Neuron (in vitro differentiated cells): ENCODE results near the gene SP6.
A peak's percentile ranks its signal among the peaks of the same experiment; 100 is the strongest.

ENCODE experiments used
- H2AFZ ChIP-seq: one replicate; pipeline ENCODE4 v1.6.1; 2013; ENCODE audit warnings: low read depth, mild to moderate bottlenecking, inconsistent platforms, low read length, moderate library complexity
- H3K27me3 ChIP-seq: one replicate; pipeline ENCODE4 v1.6.1; 2013; ENCODE audit warnings: low read length; ENCODE audit not compliant: insufficient read depth
- H3K36me3 ChIP-seq: one replicate; pipeline ENCODE4 v1.6.1; 2013; ENCODE audit warnings: low read length; ENCODE audit not compliant: insufficient read depth
- H3K4me1 ChIP-seq: one replicate; pipeline ENCODE4 v1.6.1; 2013; ENCODE audit warnings: low read length; ENCODE audit not compliant: insufficient read depth
- H3K4me3 ChIP-seq: 2 replicates; pipeline ENCODE4 v1.5.1; 2013; ENCODE audit warnings: mild to moderate bottlenecking, low read length, moderate library complexity
- H3K9me3 ChIP-seq: one replicate; pipeline ENCODE4 v1.6.1; 2013; ENCODE audit warnings: low read length

The SP6 gene

DNA sequence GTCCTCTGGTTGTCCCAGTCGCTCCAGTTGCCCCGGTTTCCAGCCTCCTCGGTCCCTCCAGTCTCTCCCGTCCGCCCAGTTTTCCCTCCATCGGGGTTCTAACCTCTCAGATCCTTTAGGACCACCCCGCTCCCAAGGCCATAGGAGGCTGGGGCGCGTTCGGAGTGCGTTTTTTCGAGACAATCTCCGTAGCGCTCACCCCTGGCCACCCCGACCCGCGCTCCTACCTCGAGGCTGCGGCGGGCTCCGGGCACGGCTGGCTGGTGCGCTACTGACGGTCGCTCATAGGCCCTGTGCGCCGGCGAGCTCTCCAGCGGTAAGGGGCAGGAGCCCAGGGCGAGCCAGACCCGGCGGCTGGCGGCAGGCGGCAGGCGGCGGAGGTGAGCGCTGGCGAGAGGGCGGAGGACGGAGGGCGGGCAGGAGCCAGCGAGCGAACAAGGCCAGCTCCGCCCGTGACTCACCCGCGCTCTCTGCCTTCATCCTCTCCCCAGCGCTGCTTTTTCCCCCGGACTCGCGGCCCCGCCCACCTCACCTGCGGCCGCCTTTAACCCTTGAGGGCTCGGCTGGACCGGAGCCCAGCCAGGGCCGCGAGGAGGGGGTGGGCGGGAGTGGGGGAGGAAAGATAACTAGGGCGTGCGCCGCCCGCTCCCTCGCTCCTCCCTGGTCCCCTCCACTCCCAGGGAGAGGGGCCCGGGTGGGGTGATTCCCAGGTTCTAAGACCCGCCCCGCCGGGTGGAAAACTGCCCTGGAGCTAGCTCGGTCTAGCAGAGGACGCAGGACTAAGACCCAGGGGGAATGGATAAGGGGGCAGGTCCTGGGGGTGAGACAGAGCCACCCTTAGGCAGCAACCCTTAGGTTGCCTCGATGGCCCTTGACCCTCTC lies at the start of gene SP6:
TSS of gene SP6 (minus strand) at position 472 of the 882 bp plus-strand sequence. CDS start 2,734 bp downstream, outside the sequence.
- peak within 1 kb of the TSS; percentile 66 for H2AFZ ChIP-seq
- H3K9me3 ChIP-seq = peaks cover 12% of the 10 kb centered on the region
- H3K4me1 ChIP-seq = peaks cover 15% of the 10 kb centered on the region
- no peaks in the 10 kb centered on the region for H3K36me3 ChIP-seq
- H3K4me3 ChIP-seq = no peak within 1 kb of the TSS
- peaks cover 96% of the 10 kb centered on the region for H3K27me3 ChIP-seq

DNA sequence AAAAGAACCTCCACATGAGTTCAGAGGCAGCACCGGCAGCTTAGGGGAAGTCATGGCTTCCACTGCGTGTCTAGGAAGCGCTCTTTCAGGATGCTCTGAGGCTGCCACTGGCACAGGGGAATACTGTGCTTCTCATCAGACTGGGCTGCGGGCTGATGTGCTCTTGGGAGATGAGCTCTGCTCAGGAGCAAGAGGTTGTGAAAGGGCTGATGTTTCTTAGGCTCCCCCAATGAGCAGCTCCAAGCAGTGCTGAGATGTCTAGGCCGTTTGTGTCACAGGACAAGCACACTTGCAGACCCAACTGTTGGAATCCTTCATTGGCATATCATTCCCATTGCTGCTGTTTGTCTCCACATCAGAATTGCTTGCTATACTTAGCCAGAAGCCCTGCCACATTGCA lies 48.7 kb upstream of the SP6 start:
- H3K4me1 ChIP-seq = peaks cover 31% of the 10 kb centered on the region
- no peaks in the 10 kb centered on the region for H3K9me3 ChIP-seq
- no peaks in the 10 kb centered on the region for H3K27me3 ChIP-seq
- peaks cover 15% of the 10 kb centered on the region for H3K36me3 ChIP-seq
- H2AFZ ChIP-seq = no peak overlapping the region
- H3K4me3 ChIP-seq = no peak overlapping the region

DNA sequence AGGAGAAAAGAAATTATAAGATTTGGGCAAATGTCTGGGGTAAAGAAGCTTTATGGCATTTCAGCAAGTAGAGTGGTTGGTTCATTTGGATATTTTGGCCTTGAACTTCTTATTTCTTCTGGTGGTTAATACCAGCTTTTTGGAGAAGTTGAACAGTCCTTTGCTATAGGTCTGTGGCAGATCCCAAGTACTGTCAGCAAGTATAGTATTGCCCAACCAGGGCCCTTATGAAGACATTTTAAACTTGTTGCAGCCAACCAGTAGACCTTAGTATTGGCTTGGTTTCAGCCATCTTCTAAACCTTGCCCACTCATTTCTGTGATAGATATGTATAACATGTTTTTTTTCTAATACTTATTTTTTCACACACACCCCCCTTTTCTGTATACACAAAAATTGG lies 47.3 kb upstream of the SP6 start:
- Histone ChIP-seq H3K27me3 (no peaks in the 10 kb centered on the region), H3K4me3 (no peak overlapping the region), H3K9me3 (no peaks in the 10 kb centered on the region), H3K4me1 (peaks cover 33% of the 10 kb centered on the region), H3K36me3 (peaks cover 9% of the 10 kb centered on the region), H2AFZ (no peak overlapping the region)

DNA sequence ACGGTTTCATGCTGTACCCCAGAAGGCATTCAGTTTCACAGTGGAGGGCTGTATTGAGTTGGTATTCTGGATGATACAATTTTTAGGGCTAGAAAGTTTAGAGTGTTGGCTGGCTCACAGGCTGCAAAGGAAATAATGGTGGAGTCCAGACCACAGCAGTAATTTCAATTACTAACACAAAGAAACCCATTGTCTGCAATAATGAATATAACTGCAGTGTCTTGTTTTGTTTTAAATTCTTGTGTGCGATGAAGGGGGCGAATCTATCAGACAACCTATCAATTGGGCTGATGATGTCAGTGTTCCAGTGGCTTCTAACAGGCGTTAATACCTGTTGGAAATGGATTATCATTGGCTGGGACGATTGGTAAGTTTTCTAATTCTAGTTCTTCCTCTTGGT lies 46.6 kb upstream of the SP6 start:
- no peak overlapping the region for H2AFZ ChIP-seq
- peaks cover 9% of the 10 kb centered on the region for H3K36me3 ChIP-seq
- H3K4me1 ChIP-seq = peaks cover 33% of the 10 kb centered on the region
- peak overlapping the region; percentile 100 for H3K4me3 ChIP-seq
- H3K9me3 ChIP-seq = no peaks in the 10 kb centered on the region
- no peaks in the 10 kb centered on the region for H3K27me3 ChIP-seq

DNA sequence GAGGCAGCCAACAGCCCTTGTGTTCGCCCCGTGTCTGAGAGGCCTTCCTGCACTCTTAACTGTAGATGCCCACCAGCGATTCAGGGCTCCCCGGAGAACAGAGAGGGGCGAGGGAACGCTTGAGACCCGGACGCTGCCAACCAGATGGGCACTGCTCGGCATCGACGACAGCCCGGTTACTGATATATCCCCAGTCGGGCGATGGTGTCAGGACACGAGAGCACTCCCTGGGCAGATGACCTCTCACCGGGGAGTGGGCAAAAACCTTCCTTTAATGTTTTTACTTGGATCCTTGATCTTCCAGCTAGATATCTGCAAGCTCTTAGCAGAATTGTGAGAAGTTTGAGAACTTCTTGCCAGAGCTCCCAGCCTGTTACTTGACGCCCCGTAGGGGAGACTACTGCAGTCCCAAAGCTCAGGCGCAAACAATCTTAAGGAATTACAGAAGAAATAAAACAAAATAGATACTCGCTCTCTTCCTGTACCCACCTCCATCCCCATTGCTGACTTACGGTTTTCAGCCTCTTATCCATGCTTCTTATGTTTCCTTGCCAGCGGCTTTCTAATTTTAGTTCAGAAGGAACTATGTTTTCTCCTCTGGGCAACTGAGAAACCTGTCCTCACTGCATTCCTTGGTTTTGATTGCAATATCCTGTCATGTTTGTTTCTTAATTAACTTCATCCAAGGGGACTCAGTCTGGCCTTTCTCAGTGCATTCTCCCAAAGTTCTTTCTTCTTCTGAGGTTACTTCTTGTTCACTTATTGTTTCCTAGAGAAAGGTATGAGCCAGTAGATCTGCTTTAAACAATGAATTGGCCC lies 45.9 kb upstream of the SP6 start:
- no peaks in the 10 kb centered on the region for H3K9me3 ChIP-seq
- H3K4me1 ChIP-seq = peaks cover 26% of the 10 kb centered on the region
- H3K4me3 ChIP-seq = peak overlapping the region; percentile 100
- peak overlapping the region; percentile 60 for H2AFZ ChIP-seq
- H3K27me3 ChIP-seq = no peaks in the 10 kb centered on the region
- peaks cover 9% of the 10 kb centered on the region for H3K36me3 ChIP-seq

DNA sequence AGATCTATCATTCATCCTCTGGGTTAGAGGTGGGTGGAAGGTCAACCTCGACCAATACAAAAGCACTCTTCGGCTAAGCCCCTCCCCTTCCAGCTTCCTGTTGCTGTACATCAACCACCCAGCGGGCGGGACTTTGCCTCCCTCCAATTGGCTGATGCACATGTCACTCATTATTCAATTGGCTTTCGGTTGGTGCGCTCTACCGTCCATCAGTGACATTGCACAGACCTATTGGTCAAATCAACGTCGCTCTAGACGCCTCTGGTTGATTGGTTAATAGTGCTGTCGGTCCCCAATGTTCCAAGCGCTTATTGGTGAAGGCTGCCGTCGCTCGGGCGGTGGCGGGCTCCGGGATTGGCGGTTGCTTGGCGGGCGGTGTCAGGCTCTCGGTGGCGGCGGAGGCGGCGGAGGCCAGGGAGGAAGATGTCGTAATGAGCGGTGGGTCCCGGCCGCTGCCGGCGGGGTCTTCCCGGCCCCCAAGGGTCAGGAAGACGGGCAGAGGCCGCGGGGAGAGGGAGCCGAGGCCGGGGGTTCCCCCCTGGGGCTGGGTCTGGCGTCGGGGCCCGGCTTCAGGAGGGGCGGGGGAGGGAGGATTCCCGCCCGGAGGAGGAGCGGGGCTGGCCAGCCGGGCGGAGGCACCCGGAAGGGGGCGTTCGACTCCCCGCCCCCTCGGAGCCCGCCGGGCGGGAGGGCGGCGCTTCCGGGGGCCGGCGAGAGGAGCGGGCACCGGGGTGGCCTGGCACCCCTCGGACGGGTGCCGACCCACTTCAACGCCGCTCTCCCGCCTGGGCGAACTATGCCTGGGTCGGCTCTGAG lies 45.1 kb upstream of the SP6 start, which contains the start of gene SP2:
TSS of gene SP2 (plus strand) at position 381 of the 816 bp plus-strand sequence. CDS start at position 432, 51 bp downstream.
- peak within 1 kb of the TSS; percentile 84 for H2AFZ ChIP-seq
- H3K27me3 ChIP-seq = no peaks in the 10 kb centered on the region
- peaks cover 21% of the 10 kb centered on the region for H3K4me1 ChIP-seq
- peaks cover 9% of the 10 kb centered on the region for H3K36me3 ChIP-seq
- H3K9me3 ChIP-seq = no peaks in the 10 kb centered on the region
- peak within 1 kb of the TSS; percentile 100 for H3K4me3 ChIP-seq

DNA sequence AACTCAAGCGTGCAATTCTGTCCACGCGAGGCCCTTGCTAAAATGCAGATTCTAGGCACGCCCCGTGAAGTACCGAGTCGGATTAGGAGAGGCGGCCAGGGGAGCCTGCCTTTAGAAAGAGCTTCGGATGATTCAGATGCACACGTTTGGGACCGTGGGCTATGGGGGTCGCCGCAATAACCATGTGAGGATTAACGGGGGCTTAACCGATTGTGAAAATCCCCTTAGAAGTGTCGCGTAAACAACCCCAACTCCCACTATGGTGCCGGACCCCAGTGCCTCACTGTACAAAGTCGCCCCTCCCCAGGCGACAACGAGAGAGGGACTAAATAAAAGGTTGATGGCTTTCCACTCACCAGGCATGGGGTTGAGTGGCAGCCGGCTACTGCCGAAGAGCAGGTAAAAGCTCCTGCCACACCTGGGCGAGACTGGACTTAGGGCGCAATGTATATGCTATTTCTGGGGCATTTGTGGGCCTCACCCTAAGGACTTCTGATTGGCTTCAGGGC lies 44.4 kb upstream of the SP6 start:
- Histone ChIP-seq H3K4me3 (peak overlapping the region; percentile 86), H3K36me3 (peaks cover 9% of the 10 kb centered on the region), H3K4me1 (peaks cover 21% of the 10 kb centered on the region), H2AFZ (peak overlapping the region; percentile 84), H3K9me3 (no peaks in the 10 kb centered on the region), H3K27me3 (no peaks in the 10 kb centered on the region)

DNA sequence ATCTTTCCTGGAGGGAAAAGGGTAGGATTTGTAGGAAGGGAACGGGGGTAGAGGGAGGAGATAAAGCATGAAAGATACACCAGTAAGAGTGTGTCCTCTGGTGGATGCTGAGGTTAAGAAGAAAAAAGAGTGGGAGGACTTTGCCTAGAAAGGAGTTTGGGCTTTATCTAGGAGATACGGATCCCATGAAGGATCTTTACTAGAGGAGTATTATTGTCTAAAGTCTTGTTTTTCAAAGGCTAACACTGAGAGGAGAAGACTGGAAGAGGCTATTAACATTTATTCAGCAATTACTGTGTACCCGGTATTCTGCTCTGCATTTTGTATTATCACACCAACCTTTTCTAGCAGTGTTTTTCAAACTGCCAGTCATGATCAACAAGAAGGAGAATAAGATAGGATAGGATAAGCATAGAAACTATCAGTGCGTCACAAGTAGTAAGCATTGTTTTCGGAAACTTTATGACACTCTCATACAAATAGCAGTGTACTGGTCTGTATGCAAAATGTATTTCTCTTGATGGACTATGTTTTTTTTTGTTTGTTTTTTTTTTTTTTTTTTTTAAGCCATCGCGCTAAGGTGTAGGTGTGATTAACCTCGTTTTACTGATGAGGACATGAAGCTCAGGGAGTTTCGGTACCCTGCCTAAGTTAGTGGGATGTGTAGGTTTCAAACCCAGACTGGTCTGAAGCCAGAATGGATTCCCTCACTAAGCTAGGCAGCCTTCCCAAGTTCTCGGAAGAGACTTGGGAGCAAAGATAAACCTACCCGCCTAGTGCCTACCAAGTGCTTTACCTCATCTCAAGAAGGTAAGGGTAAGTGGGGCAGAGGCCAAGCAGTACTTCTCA lies 43.8 kb upstream of the SP6 start:
- H2AFZ ChIP-seq = peak overlapping the region; percentile 84

DNA sequence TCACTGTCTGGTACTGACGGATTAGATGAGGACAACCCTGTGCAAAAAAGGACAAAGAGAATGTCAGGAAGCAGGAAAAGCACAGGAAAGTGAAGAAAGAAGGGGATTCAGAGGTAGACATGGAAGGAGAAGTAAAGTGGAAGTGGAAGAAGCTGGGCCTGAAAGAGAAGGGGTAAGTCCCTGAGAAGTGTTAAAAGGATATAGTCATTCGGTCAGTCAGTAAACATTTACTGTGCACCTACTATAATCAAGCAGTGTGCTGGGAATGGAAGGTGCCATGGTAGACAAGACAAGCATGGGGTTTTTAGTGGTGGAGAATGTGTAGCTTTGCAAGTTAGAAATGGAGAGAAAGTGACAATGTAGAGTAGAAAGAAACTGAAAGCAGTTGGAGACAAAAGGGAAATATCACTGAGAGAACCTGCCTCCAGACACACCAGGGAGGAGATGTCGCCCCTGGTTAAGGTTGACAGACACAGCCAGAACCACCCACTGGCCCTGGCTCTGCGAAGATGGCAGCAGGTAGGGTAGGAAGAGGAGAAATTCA lies 40.7 kb upstream of the SP6 start:
- Histone ChIP-seq H3K4me3 (no peak overlapping the region), H3K36me3 (no peaks in the 10 kb centered on the region), H2AFZ (no peak overlapping the region), H3K4me1 (peaks cover 9% of the 10 kb centered on the region), H3K9me3 (no peaks in the 10 kb centered on the region), H3K27me3 (no peaks in the 10 kb centered on the region)

More for the DNA sequence above, 43.8 kb upstream of the SP6 start:
- Histone ChIP-seq H3K36me3 (peaks cover 6% of the 10 kb centered on the region), H3K9me3 (no peaks in the 10 kb centered on the region), H3K27me3 (no peaks in the 10 kb centered on the region), H3K4me1 (peaks cover 21% of the 10 kb centered on the region), H3K4me3 (peak overlapping the region; percentile 86)

DNA sequence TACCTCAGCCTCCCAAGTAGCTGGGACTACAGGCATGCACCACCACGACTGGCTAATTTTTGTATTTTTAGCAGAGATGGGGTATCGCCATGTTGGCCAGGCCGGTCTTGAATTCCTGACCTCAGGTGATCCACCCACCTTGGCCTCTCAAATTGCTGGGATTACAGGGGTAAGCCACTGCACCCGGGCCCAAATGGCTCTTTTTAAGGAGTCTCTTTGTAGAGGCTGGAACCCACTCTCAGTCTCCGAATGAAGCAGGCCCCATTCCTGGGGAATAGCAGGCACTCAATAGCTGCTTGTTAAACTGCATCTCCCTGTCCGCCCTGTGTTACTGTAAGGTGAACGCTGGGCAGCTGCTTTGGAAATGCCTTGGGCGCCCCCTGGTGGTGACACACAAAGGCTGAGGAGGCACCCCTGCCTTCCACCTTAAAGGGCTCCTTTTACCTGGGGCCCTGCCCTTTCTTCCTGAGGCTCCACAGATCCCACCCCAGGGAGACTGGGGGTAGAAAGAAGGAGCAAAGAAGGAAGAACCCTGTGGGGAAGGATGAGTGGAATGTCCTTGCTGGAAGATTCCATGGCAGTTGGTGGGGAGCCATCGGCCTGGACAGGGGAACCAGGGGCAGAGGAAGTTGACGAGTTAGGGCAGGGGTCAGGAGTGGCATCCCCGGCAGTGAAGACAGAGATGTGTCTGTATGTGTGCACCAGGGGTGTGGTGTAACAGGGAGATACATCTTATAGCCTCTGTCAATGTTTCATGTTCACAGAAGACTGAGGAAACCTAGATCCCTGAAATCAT lies 39.0 kb upstream of the SP6 start:
- Histone ChIP-seq H3K4me1 (peaks cover 10% of the 10 kb centered on the region), H3K36me3 (no peaks in the 10 kb centered on the region), H3K9me3 (no peaks in the 10 kb centered on the region), H2AFZ (no peak overlapping the region), H3K27me3 (peaks cover 5% of the 10 kb centered on the region), H3K4me3 (no peak overlapping the region)

DNA sequence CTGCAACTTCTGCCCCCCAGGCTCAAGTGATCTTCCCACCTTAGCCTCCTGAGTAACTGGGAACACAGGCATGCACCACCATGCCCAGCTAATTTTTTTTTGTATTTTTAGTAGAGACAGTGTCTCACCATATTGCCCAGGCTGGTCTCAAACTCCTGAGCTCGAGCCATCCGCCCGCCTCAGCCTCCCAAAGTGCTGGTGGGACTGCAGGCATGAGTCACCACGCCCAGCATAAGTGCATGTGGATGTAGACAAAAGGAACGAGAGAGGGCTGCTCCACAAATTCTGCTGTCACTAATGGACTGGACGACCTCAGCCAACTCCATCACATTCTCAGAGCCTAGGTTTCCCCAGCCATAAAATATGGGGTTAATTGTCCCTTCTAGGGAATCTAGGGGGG lies 37.3 kb upstream of the SP6 start:
- no peak overlapping the region for H2AFZ ChIP-seq
- peaks cover 21% of the 10 kb centered on the region for H3K27me3 ChIP-seq
- H3K4me1 ChIP-seq = peaks cover 5% of the 10 kb centered on the region
- H3K36me3 ChIP-seq = no peaks in the 10 kb centered on the region
- H3K4me3 ChIP-seq = no peak overlapping the region
- H3K9me3 ChIP-seq = no peaks in the 10 kb centered on the region
